Liver (tissue), 9 donors: Measurements from ENCODE around the gene NEK7. TPM values are rescaled to one million over a fixed set of nuclear protein-coding genes. Genes with fewer than 3 reads are reported as not detected.

Experiments used
- DNase-seq: peaks from one replicate; pipeline ENCODE4 v3.0.0-alpha.2; 2017; ENCODE audit warnings: low spot score
- H3K27ac ChIP-seq, 2 donors: one replicate each; pipeline ENCODE4 v1.7.0; 2013; ENCODE audit warnings: inconsistent platforms in 2 of 2, low read length in 2 of 2, control low read depth in 1 of 2, low read depth in 1 of 2, mild to moderate bottlenecking in 1 of 2
- H3K27me3 ChIP-seq, 4 donors: one replicate each; pipeline versions ENCODE4 v1.6.1 to v1.7.0; 2013; ENCODE audit warnings: low read length in 3 of 4, inconsistent platforms in 1 of 4, mild to moderate bottlenecking in 1 of 4, moderate library complexity in 1 of 4; ENCODE audit not compliant: control insufficient read depth in 4 of 4, insufficient read depth in 4 of 4
- H3K36me3 ChIP-seq, 4 donors: one replicate each; pipeline versions ENCODE4 v1.6.1 to v1.7.0; 2013; ENCODE audit warnings: low read length in 3 of 4, mild to moderate bottlenecking in 3 of 4, low read depth in 1 of 4, moderate library complexity in 1 of 4; ENCODE audit not compliant: control insufficient read depth in 4 of 4, insufficient read depth in 3 of 4
- H3K4me1 ChIP-seq, 4 donors: one replicate each; pipeline versions ENCODE4 v1.6.1 to v1.7.0; 2013; ENCODE audit warnings: low read length in 3 of 4, mild to moderate bottlenecking in 3 of 4, moderate library complexity in 1 of 4; ENCODE audit not compliant: control insufficient read depth in 4 of 4, insufficient read depth in 4 of 4
- H3K4me3 ChIP-seq, 3 donors: one replicate each; pipeline versions ENCODE4 v1.6.1 to v1.7.0; 2013; ENCODE audit warnings: low read length in 3 of 3, control low read depth in 1 of 3, low read depth in 1 of 3, mild to moderate bottlenecking in 1 of 3
- H3K9ac ChIP-seq, 2 donors: one replicate each; pipeline ENCODE4 v1.7.0; 2013; ENCODE audit warnings: low read length in 2 of 2, mild to moderate bottlenecking in 2 of 2, moderate library complexity in 2 of 2, control low read depth in 1 of 2, low read depth in 1 of 2
- H3K9me3 ChIP-seq, 4 donors: one replicate each; pipeline versions ENCODE4 v1.6.1 to v1.7.0; 2013; ENCODE audit warnings: low read length in 3 of 4; ENCODE audit not compliant: control insufficient read depth in 4 of 4
- EGR1 ChIP-seq, 2 donors: IDR thresholded peaks; 2 replicates each; pipeline ENCODE4 v1.6.1; 2016 to 2018; ENCODE audit warnings: antibody characterized with exemption in 2 of 2, low read depth in 2 of 2
- FOXA1 ChIP-seq: IDR thresholded peaks from 2 replicates; pipeline ENCODE4 v1.6.1; 2016; ENCODE audit warnings: antibody characterized with exemption
- FOXA2 ChIP-seq: IDR thresholded peaks from 2 replicates; pipeline ENCODE4 v1.6.1; 2016; ENCODE audit warnings: antibody characterized with exemption
- GABPA ChIP-seq, 2 donors: IDR thresholded peaks in 1 of 2; conservative IDR thresholded peaks in 1 of 2; 2 replicates each; pipeline ENCODE4 v1.6.1; 2016; ENCODE audit warnings: antibody characterized with exemption in 2 of 2, mild to moderate bottlenecking in 1 of 2, moderate library complexity in 1 of 2
- HNF4G ChIP-seq: IDR thresholded peaks from 2 replicates; pipeline ENCODE4 v1.6.1; 2016; ENCODE audit warnings: antibody characterized with exemption
- JUND ChIP-seq, 2 donors: IDR thresholded peaks; 2 replicates each; pipeline ENCODE4 v1.6.1; 2016; ENCODE audit warnings: antibody characterized with exemption in 2 of 2
- NR2F2 ChIP-seq: IDR thresholded peaks from 2 replicates; pipeline ENCODE4 v1.6.1; 2016; ENCODE audit warnings: antibody characterized with exemption
- SP1 ChIP-seq: IDR thresholded peaks from 2 replicates; pipeline ENCODE4 v1.6.1; 2018; ENCODE audit warnings: antibody characterized with exemption, mild to moderate bottlenecking
- TAF1 ChIP-seq: conservative IDR thresholded peaks from 2 replicates; pipeline ENCODE4 v1.6.1; 2016; ENCODE audit warnings: antibody characterized with exemption, mild to moderate bottlenecking
- YY1 ChIP-seq: IDR thresholded peaks from 2 replicates; pipeline ENCODE4 v1.6.1; 2016; ENCODE audit warnings: antibody characterized with exemption, mild to moderate bottlenecking
- WGBS: extraction: QIAGEN DNeasy Blood & Tissue Kit; methylation state at CpG from one replicate; pipeline ENCODE4 v1.1.7; 2013; 5-methylcytosine and 5-hydroxymethylcytosine counted together
- polyA plus RNA-seq, 2 donors: library from polyadenylated mRNA; stranded (reverse) in 1 of 2; unstranded in 1 of 2; fragments of 200-250 nt in 1 of 2; fragments of >200 nt in 1 of 2; fragmentation: Nextera tagmentation in 1 of 2; extraction: Ambion mirVana in 1 of 2; gene quantifications; one replicate each; pipeline versions ENCODE4 v1.2.1 to v1.2.3, GENCODE V29; 2013 to 2015
- total RNA-seq, 2 donors: library from RNA; depleted of rRNA; stranded (reverse); fragments of >200 nt; gene quantifications; one replicate each; pipeline ENCODE4 v1.2.3, GENCODE V29; 2014
- TF ChIP-seq, protein P1 (sequence below): IDR thresholded peaks from 2 replicates; pipeline ENCODE4 v1.6.1; 2016; ENCODE audit warnings: antibody characterized with exemption, mild to moderate bottlenecking
- TF ChIP-seq, protein P2 (sequence below): IDR thresholded peaks from 2 replicates; pipeline ENCODE4 v1.6.1; 2016; ENCODE audit warnings: antibody characterized with exemption
- TF ChIP-seq, protein P3 (sequence below): IDR thresholded peaks from 2 replicates; pipeline ENCODE4 v1.6.1; 2016; ENCODE audit warnings: antibody characterized with exemption
- donor health status: healthy.
- donor health status: healthy.
- donor health status: healthy.
- donor health status: healthy.
- donor health status: healthy.

NEK7 gene
- total and polyA plus RNA-seq, 4 donors, result 9.2 to 34.4 (median 20.2) TPM

DNA sequence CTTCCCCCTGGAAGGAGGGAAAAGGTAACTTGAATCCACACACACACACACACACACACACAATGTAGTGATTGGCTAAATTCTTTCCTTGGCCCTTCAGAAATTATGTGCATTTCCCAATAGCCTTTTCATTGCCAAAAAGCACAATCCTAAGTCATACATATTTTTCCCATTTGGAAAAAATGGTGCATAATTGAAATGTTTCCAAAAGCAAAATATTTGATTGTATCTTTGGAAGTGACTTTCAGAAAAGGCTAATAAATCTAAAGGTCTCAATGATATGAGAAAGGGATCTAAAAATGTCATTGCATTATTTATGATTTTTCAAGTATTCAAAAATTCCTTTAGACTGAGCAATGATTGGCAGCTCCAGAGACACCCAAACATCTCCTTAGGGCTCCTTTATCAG is 43.5 kb upstream of the NEK7 start (continued):
- TF ChIP-seq, protein P1, sequence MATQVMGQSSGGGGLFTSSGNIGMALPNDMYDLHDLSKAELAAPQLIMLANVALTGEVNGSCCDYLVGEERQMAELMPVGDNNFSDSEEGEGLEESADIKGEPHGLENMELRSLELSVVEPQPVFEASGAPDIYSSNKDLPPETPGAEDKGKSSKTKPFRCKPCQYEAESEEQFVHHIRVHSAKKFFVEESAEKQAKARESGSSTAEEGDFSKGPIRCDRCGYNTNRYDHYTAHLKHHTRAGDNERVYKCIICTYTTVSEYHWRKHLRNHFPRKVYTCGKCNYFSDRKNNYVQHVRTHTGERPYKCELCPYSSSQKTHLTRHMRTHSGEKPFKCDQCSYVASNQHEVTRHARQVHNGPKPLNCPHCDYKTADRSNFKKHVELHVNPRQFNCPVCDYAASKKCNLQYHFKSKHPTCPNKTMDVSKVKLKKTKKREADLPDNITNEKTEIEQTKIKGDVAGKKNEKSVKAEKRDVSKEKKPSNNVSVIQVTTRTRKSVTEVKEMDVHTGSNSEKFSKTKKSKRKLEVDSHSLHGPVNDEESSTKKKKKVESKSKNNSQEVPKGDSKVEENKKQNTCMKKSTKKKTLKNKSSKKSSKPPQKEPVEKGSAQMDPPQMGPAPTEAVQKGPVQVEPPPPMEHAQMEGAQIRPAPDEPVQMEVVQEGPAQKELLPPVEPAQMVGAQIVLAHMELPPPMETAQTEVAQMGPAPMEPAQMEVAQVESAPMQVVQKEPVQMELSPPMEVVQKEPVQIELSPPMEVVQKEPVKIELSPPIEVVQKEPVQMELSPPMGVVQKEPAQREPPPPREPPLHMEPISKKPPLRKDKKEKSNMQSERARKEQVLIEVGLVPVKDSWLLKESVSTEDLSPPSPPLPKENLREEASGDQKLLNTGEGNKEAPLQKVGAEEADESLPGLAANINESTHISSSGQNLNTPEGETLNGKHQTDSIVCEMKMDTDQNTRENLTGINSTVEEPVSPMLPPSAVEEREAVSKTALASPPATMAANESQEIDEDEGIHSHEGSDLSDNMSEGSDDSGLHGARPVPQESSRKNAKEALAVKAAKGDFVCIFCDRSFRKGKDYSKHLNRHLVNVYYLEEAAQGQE, result no peak
- TF ChIP-seq SP1, result no peak
- no peak for TF ChIP-seq TAF1
- no peak for TF ChIP-seq EGR1 (IDR thresholded peaks at IDR 0.05; ENCODE audit: low read depth in 2 of 2)
- TF ChIP-seq FOXA2, result no peak
- TF ChIP-seq NR2F2, result no peak

DNA sequence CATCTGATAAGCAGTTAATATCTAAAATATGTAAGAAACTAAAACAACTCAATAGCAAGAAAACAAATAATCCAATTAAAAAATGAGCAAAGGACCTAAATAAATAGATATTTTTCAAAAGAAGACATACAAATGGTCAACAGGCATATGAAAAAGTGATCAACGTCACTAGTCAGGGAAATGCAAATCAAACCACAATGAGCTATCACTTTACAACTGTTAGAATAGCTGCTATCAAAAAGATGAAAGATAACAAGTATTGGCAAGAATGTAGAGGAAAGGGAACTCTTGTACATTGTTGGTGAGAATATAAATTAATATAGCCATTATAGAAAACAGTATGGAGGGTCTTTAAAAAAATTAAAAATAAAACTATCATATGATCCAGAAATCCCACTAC is 40.7 kb upstream of the NEK7 start:
- no peaks in the 10 kb centered on the region for H3K36me3 ChIP-seq
- no peaks in the 10 kb centered on the region for H3K27me3 ChIP-seq
- 80% methylated on average over 1 of the region's 1 CpG for WGBS
- H3K4me3 ChIP-seq, result no peak overlapping the region
- H3K9ac ChIP-seq, result no peak overlapping the region
- TF ChIP-seq HNF4G, result no peak
- TF ChIP-seq GABPA (IDR thresholded peaks at IDR 0.05 in 1 of 2, conservative IDR thresholded peaks at IDR 0.05 in 1 of 2), result no peak
- no peak for TF ChIP-seq JUND (IDR thresholded peaks at IDR 0.05)
- TF ChIP-seq TAF1, result no peak
- no peak for TF ChIP-seq NR2F2
- no peak overlapping the region for H3K27ac ChIP-seq
- H3K4me1 ChIP-seq, result no peaks in the 10 kb centered on the region
- no peak for DNase-seq
- H3K9me3 ChIP-seq, result no peaks in the 10 kb centered on the region

DNA sequence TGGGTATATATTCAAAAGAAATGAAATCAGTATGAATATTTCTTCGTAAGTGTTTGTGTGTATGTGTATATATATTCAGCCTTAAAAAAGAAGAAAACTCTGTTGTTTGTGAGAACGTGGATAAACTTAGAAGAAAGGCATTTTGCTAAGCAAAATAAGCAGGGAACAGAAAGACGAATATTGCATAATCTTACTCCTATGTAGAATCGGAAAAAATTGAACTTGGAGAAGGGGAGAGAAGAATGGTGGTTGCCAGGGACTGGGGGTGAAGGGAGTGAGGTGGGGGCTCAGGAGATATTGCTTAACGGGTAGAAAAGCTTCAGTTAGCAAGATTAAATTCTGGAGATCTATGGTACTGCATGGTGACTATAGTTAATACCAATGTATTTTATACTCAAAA is 40.3 kb upstream of the NEK7 start:
- H3K27ac ChIP-seq, result no peak overlapping the region

DNA sequence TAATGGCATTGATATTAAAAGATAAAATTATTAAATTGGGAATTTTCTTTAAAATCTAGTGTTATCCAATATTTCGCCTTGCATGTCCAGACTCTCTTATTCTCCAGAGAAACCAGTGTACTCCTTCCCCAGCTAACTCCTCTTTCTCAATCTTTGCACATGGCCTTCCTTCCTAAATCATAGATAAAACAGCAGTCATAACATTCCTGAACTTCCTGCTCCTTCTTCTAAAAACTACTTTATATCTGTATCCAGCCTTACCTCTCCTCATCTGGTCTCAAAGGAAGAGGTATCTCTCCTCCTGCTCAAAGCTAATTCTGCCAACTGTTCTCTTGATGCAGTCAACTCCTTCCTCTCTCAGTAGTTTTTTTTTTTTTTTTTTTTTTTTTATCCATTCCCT is 39.5 kb upstream of the NEK7 start:
- WGBS, result 91% methylated on average over 1 of the region's 1 CpG
- H3K27me3 ChIP-seq, result no peaks in the 10 kb centered on the region
- H3K27ac ChIP-seq, result no peak overlapping the region
- H3K36me3 ChIP-seq, result no peaks in the 10 kb centered on the region
- no peak overlapping the region for H3K4me3 ChIP-seq
- no peak overlapping the region for H3K9ac ChIP-seq
- TF ChIP-seq, protein P1, result no peak
- TF ChIP-seq FOXA1 (no peak), YY1 (no peak), HNF4G (no peak)
- TF ChIP-seq, protein P2, sequence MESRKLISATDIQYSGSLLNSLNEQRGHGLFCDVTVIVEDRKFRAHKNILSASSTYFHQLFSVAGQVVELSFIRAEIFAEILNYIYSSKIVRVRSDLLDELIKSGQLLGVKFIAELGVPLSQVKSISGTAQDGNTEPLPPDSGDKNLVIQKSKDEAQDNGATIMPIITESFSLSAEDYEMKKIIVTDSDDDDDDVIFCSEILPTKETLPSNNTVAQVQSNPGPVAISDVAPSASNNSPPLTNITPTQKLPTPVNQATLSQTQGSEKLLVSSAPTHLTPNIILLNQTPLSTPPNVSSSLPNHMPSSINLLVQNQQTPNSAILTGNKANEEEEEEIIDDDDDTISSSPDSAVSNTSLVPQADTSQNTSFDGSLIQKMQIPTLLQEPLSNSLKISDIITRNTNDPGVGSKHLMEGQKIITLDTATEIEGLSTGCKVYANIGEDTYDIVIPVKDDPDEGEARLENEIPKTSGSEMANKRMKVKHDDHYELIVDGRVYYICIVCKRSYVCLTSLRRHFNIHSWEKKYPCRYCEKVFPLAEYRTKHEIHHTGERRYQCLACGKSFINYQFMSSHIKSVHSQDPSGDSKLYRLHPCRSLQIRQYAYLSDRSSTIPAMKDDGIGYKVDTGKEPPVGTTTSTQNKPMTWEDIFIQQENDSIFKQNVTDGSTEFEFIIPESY, result no peak
- H3K4me1 ChIP-seq, result no peaks in the 10 kb centered on the region
- no peaks in the 10 kb centered on the region for H3K9me3 ChIP-seq
- no peak for DNase-seq

More for the DNA sequence above, 40.3 kb upstream of the NEK7 start:
- no peak overlapping the region for H3K9ac ChIP-seq
- TF ChIP-seq, protein P3, sequence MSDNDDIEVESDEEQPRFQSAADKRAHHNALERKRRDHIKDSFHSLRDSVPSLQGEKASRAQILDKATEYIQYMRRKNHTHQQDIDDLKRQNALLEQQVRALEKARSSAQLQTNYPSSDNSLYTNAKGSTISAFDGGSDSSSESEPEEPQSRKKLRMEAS, result no peak
- H3K4me1 ChIP-seq, result no peaks in the 10 kb centered on the region
- H3K36me3 ChIP-seq, result no peaks in the 10 kb centered on the region
- H3K27me3 ChIP-seq, result no peaks in the 10 kb centered on the region
- DNase-seq, result no peak
- no peaks in the 10 kb centered on the region for H3K9me3 ChIP-seq
- no peak overlapping the region for H3K4me3 ChIP-seq
- WGBS, result 83% methylated on average over 5 of the region's 5 CpGs
